Ovary (tissue), 9 donors: ENCODE measurements around the gene C1orf21. TPM values are rescaled to one million over a fixed set of nuclear protein-coding genes. Genes with fewer than 3 reads are reported as not detected.

Source experiments
- DNase-seq, 5 donors: peaks; one replicate each; pipeline ENCODE4 v3.0.0-alpha.2; 2019 to 2020
- H3K27ac ChIP-seq, 2 donors: fragments of 200-600 bp; one replicate each; pipeline versions ENCODE4 v1.5.1 to v1.8.0; 2019 to 2022
- H3K27me3 ChIP-seq: fragments of 200-600 bp; one replicate; pipeline ENCODE4 v1.8.0; 2022
- H3K36me3 ChIP-seq: fragments of 200-600 bp; sonication (generic); one replicate; pipeline ENCODE4 v1.5.1; 2019
- H3K4me1 ChIP-seq: one replicate; pipeline ENCODE4 v1.8.1; 2013; ENCODE audit warnings: mild to moderate bottlenecking, moderate library complexity; ENCODE audit not compliant: insufficient read depth
- H3K4me3 ChIP-seq: fragments of 200-600 bp; sonication (generic); one replicate; pipeline ENCODE4 v1.5.1; 2017
- H3K9me3 ChIP-seq, 2 donors: fragments of 200-600 bp in 1 of 2; sonication (generic) in 1 of 2; one replicate each; pipeline versions ENCODE4 v1.5.1 to v1.8.1; 2013 to 2019; ENCODE audit warnings: mild to moderate bottlenecking in 1 of 2, moderate library complexity in 1 of 2
- CTCF ChIP-seq, 3 donors: fragments of 450-650 bp in 2 of 3; fragments of 200-600 bp in 1 of 3; IDR thresholded peaks; one replicate each; pipeline versions ENCODE4 v1.5.1 to v1.8.0; 2016 to 2022; ENCODE audit warnings: antibody characterized with exemption in 3 of 3, mild to moderate bottlenecking in 1 of 3
- EP300 ChIP-seq: sonication (generic); formaldehyde crosslinking; IDR thresholded peaks from one replicate; pipeline ENCODE4 v1.6.1; 2017; ENCODE audit warnings: antibody characterized with exemption
- POLR2A ChIP-seq: fragments of 450-650 bp; IDR thresholded peaks from one replicate; pipeline ENCODE4 v1.6.1; 2017; ENCODE audit warnings: antibody characterized with exemption, mild to moderate bottlenecking, moderate library complexity
- WGBS, 3 donors: extraction: QIAGEN DNeasy Blood & Tissue Kit in 1 of 3; methylation state at CpG; one replicate each; pipeline versions ENCODE4 v1.1.5 to v1.1.7; 2013 to 2017; 5-methylcytosine and 5-hydroxymethylcytosine counted together
- intact Hi-C, 4 donors: fragments of 100-400 bp; cut with DNase I; formaldehyde crosslinking; loops; one replicate each; pipeline versions ENCODE4 v1.11.0 to v1.15.1; 2022 to 2023
- polyA plus RNA-seq, 2 donors: library from polyadenylated mRNA; stranded (reverse); fragments of 200-250 nt in 1 of 2; fragments of 350-450 nt in 1 of 2; fragmentation: Illumina TruSeq in 1 of 2; extraction: RNeasy Lipid Tissue Mini Kit (QIAGEN cat#74804) in 1 of 2; gene quantifications; one replicate each; pipeline ENCODE4 v1.2.3, GENCODE V29; 2013 to 2014
- total RNA-seq, 7 donors: library from RNA; depleted of rRNA in 2 of 7; stranded (reverse); fragments of >200 nt in 2 of 7; fragmentation: NEBNext Ultra II Directional in 3 of 7; extraction: Animal tissue kit (Norgen Biotek cat#: 25700) in 3 of 7; gene quantifications; one replicate each; pipeline versions ENCODE4 v1.1.0 to v1.2.4, GENCODE V29; 2016 to 2023
- donor health status: DM: no; HTN: no; CAD: no; lungs with moderate emphysema.
- donor health status: DM: no; HTN: no; CAD: no.
- donor health status: Bipolar disorder and iron deficiency.
- donor health status: DM: yes; HTN: yes; CAD: no.
- donor health status: DM: no; HTN: no; CAD: no.
- donor health status: DM: yes; HTN: yes; CAD: no.

The C1orf21 gene
- total and polyA plus RNA-seq, 9 donors, result 22.9 to 108 (median 59.4) TPM

DNA sequence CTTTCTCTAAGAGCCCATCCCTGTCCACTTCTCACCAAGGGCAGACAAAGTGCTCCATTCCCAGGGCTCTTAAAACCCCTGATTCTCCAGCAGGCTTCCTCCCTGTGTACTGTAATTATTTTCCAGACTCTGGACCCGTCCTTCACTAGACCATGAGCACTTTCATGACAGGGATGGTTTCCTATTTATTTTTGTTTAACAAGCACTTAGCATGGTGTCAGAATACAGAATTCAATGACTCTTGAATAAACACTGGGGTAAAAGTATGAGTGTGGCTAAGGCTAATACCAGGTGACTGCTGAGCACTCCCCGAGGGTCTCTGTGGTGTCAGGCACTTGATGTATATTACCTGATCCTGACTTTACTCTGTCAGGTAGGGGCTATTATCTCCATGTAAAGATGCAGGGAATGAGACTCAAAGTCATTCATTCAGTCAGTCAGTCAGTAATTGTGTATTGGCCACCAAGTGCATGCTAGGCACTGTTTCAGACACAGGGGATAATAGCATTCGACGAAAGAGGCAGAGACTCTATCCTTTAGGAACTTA lies 47.2 kb downstream of the C1orf21 start:
- TF ChIP-seq EP300 (no peak), CTCF (IDR thresholded peaks at IDR 0.05) (no peak), POLR2A (no peak)
- no peak for DNase-seq
- no peak overlapping the region for H3K27ac ChIP-seq
- intact Hi-C loops, result no loop called here
- WGBS, 3 donors, result 95 to 99% (median 98%) methylated on average over 4 of the region's 4 CpGs
- H3K4me3 ChIP-seq, result no peak overlapping the region
- no peaks in the 10 kb centered on the region for H3K27me3 ChIP-seq
- no peaks in the 10 kb centered on the region for H3K36me3 ChIP-seq
- H3K9me3 ChIP-seq, result no peaks in the 10 kb centered on the region
- H3K4me1 ChIP-seq, result no peaks in the 10 kb centered on the region

GRCh38 chr1:184437291-184437690 lies 50.5 kb downstream of the C1orf21 start:
- 94 to 98% (median 96%) methylated on average over 7 of the region's 7 CpGs for WGBS, 3 donors
- Histone ChIP-seq H3K9me3 (no peaks in the 10 kb centered on the region), H3K4me1 (no peaks in the 10 kb centered on the region), H3K27me3 (no peaks in the 10 kb centered on the region), H3K36me3 (no peaks in the 10 kb centered on the region), H3K27ac (no peak overlapping the region), H3K4me3 (no peak overlapping the region)
- intact Hi-C loops, result no loop called here
- TF ChIP-seq CTCF (IDR thresholded peaks at IDR 0.05) (no peak), POLR2A (no peak), EP300 (no peak)
- no peak for DNase-seq

GRCh38 chr1:184438363-184438762 lies 51.5 kb downstream of the C1orf21 start:
- H3K36me3 ChIP-seq, result no peaks in the 10 kb centered on the region
- WGBS, 3 donors, result 92 to 100% (median 98%) methylated on average over 2 of the region's 2 CpGs
- H3K4me1 ChIP-seq, result no peaks in the 10 kb centered on the region
- H3K27ac ChIP-seq, result no peak overlapping the region
- H3K9me3 ChIP-seq, result no peaks in the 10 kb centered on the region
- TF ChIP-seq POLR2A (no peak), CTCF (IDR thresholded peaks at IDR 0.05) (no peak)
- intact Hi-C loops, result no loop called here
- no peak overlapping the region for H3K4me3 ChIP-seq
- H3K27me3 ChIP-seq, result no peaks in the 10 kb centered on the region
- DNase-seq, result no peak

DNA sequence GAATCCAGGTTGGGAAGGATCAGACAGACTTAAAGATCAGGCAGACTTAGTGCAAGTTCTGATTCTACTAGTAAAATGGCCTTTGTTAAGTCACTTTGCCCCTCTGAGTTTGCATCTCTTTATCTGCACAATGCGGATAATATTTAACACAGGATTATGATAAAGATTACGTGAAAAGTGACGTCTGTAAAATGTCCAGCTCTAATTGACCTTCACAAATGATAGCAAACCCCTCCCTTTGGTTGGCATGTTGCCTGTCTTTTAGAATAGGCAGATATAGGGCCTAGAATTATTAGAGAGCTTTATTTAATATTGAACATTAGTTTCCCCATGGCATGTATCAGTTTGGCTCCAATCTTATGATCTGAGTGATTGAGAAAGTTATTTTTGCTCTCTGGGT lies 55.4 kb downstream of the C1orf21 start:
- no peaks in the 10 kb centered on the region for H3K27me3 ChIP-seq
- H3K36me3 ChIP-seq, result no peaks in the 10 kb centered on the region
- no peaks in the 10 kb centered on the region for H3K9me3 ChIP-seq
- DNase-seq, result no peak
- intact Hi-C loops, result no loop called here
- WGBS, 3 donors, result 74 to 77% (median 76%) methylated on average over 3 of the region's 3 CpGs
- H3K4me1 ChIP-seq, result no peaks in the 10 kb centered on the region
- TF ChIP-seq POLR2A (no peak), CTCF (IDR thresholded peaks at IDR 0.05) (no peak), EP300 (no peak)
- H3K27ac ChIP-seq, result no peak overlapping the region
- H3K4me3 ChIP-seq, result no peak overlapping the region
